Left colon (tissue), 2 donors: ENCODE measurements around the gene ECE2. TPM values are rescaled to one million over a fixed set of nuclear protein-coding genes. Genes with fewer than 3 reads are reported as not detected.

ENCODE experiments used
- ATAC-seq: fragments of 200-7000 bp; cut with Tn5 transposase; one replicate; pipeline ENCODE4 v1.9.1; 2020; ENCODE audit warnings: mild to moderate bottlenecking, moderate library complexity
- DNase-seq, 2 donors: peaks; one replicate each; pipeline ENCODE4 v3.0.0-alpha.2; 2020
- intact Hi-C, 2 donors: fragments of 100-400 bp; cut with DNase I in 1 of 2; cut with micrococcal nuclease in 1 of 2; formaldehyde crosslinking; loops; one replicate each; pipeline versions ENCODE4 v1.11.2 to v1.14.0; 2022; cut with DNase I, micrococcal nuclease
- total RNA-seq, 2 donors: library from RNA; stranded (reverse); fragmentation: NEBNext Ultra II Directional; extraction: Animal tissue kit (Norgen Biotek cat#: 25700); gene quantifications; one replicate each; pipeline ENCODE4 v1.2.1, GENCODE V29; 2021
- donor health status: DM: no; HTN: no; CAD: no.
- donor health status: DM: yes; HTN: yes; CAD: no.

ECE2 gene
- total RNA-seq, 2 donors from 2014 or later: 0.20 to 0.24 TPM

DNA sequence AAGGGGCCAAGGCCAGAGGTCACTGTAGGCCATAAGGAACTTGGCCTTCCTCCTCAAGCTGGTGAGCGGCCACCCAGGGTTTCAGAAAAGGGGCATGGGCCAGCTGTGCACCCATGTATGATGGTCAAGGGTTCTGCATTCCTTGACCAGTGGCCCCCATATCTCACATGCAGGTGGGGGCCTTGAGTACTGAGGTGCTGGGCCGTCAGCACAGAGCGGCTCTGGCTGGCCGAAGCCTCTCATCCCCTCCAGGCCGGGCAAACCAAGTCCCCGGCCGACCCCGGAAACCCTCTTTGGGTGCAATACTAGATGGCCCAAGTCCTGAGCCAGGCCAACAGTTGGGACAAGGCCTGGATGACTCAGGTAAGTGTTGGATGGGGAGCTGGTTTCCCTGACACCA, 36.6 kb upstream of the ECE2 start:
- intact Hi-C loops: no loop called here
- ATAC-seq (no peak), DNase-seq (no peak)

DNA sequence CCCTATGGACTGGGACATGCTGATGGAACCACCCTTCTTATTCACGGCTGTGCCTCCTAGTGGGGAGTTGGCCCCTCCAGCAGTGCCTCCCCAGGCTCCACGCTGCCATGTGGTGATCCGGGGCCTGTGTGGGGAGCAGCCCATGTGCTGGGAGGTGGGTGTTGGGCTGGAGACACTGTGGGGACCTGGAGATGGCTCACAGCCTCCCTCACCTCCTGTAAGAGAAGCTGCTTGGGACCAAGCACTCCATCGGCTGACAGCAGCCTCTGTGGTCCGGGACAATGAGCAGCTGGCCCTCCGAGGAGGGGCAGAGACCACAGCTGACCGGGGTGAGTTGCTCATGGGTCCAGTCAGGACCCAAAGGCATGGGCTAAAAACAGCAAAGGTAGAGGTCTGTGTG, 36.1 kb upstream of the ECE2 start:
- no peak for DNase-seq
- no peak for ATAC-seq
- intact Hi-C loops: loop anchor here in 1 of 2 donors (10.0 kb wide), 1 partner anchor 105 kb away; the partner anchor contains the start of gene EIF2B5

DNA sequence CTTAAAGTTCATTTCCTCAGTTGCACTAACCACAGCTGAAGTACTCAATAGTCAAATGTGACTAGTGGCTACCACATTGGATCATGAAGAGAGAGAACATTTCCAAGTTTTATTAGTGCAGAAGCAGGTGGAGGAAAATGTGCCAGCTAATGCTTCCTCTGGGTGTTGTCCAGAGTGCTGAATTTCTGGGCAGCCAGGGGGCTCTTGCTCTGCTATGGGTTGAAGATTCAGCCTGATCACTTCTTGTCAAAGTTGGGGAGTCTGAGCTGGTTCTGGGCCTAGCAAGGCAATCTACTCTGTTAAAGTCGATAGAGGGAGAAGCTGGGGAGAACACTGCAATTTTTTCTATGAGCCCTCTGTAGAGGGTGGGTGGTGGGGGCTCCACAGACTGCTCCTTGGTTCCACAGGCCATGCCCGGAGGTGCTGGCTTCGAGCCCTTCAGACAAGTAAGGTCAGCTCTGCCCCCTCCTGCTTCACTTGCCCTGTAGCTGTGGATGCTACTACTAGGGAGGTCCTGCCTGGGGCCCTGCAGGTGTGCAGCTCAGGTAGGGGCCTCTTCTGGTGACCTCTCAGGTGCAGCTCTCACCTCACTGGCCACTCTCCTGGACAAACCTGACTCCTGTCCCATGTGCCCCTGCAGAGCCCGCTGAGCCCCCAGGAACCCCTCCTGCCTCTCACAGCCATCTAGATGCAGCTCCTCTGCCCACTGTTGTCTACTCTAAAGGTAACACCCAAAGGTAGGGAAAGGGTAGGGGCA, 35.3 kb upstream of the ECE2 start:
- intact Hi-C loops: loop anchor here in 1 of 2 donors (10.0 kb wide), 1 partner anchor 106 kb away; the partner anchor contains the start of gene EIF2B5
- DNase-seq (no peak), ATAC-seq (no peak)

DNA sequence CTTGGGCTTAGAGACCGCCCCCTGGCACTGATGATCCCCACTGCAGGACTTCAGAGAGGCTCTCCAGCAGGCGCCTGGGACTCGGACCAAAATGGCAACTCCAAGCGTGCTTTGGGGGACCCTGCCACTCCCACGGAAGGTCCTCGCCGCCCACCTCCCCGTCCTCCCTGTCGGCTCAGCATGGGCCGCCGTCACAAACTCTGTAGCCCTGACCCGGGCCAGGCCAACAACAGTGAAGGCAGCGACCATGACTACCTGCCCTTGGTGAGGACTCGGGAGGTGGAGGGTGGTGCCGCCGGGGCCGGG, 34.7 kb upstream of the ECE2 start:
- no peak for ATAC-seq
- DNase-seq: no peak
- intact Hi-C loops: loop anchor here in 1 of 2 donors (10.0 kb wide), 1 partner anchor 106 kb away; the partner anchor contains the start of gene EIF2B5

DNA sequence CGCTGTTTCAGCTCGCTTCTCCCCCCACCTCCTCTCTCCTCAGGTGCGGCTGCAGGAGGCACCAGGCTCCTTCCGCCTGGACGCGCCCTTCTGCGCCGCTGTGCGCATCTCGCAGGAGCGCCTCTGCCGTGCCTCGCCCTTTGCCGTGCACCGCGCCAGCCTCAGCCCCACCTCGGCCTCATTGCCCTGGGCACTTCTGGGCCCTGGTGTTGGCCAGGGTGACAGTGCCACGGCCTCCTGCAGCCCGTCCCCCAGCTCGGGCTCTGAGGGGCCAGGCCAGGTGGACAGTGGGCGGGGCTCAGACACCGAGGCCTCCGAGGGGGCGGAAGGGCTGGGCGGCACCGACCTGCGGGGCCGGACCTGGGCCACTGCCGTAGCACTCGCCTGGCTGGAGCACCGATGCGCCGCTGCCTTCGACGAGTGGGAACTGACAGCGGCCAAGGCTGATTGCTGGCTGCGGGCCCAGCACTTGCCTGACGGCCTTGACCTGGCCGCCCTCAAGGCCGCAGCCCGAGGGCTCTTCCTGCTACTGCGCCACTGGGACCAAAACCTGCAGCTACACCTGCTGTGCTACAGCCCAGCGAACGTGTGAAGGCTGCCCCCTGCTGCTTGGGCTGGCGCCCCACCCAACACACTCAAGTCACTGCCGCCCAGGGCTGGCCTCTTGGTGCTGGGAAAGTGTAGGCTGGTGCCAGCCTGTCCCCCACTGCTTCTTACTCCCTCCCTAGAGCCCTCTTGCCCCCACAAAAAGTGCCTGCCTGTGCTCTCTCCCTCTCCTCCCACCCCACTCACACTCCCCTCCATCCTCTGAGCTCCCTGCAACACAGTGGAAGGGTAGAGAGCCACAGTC, 34.1 kb upstream of the ECE2 start:
- intact Hi-C loops: loop anchor here in 1 of 2 donors (10.0 kb wide), 1 partner anchor 107 kb away; the partner anchor contains the start of gene EIF2B5
- DNase-seq: peak; percentile 68 to 80

DNA sequence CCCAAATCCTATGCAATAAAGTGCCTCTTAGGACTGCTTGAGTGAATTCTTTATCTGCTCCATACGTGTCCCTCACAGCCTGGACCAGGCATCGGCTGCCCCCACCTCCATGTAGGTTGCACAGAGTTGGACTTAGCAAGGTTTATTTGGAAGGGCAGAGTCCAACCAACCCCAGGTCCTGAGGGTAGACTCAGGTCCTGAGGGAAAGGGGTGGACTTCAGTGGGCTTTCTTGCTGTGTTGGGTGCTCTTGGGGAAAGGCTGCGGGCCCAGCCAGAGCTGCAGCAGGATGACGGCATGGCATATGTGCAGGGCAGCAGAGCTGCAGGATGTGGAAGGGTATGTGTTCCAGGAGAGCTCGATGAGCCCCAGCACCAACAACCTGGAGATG, 33.5 kb upstream of the ECE2 start:
- ATAC-seq: no peak
- intact Hi-C loops: loop anchor here in 1 of 2 donors (10.0 kb wide), 1 partner anchor 107 kb away; the partner anchor contains the start of gene EIF2B5
- no peak for DNase-seq

More for the DNA sequence above, 34.1 kb upstream of the ECE2 start:
- ATAC-seq: peak; percentile 93

DNA sequence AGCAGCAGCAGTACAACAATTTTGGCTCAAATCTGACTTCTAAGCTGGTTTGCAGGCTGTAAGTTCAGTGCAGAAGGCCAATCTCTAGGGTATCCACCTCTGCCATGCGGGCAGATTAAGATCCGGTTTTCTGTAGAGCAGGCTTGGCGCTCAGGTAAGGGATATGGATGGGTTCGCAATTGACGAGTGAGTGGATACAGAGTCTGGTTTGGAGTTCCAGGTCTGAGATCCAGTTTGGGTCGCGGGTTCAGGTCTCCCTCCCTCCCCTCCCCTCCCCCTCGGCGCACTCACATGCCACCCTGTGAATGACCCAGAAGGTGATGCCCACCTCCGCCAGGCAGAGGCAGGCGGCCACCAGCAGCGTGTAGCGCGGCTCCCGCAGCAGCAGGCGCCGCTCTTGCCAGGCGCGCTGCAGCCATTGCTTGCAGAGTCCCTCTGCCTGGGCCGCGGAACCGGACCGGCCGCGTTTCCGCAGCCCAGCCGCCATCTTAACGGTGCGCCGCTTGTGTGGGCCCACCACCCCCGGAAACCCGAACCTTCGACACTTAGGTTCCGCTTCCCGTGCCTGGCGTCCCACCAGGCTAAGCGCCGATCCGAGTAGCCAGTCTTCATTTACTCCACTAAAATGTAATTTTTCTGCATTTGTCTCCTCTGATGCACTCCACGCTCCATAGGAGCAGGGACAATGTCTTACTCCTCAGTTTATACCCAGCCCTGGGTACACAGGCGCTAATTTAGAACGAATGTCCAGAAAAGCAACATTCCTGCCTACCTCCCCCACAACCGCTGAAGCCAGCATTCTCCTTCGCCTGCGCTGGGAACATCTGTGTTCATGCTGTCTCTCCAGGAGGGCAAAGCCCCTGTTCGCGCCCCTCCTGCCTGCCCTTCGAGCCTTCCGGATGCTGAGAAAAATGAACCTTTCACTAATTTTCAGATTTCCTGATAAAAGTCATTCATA, 27.1 kb upstream of the ECE2 start, which contains the start of gene ALG3:
Gene ALG3, minus strand, starts transcription at position 509 of the 958 bp plus-strand sequence. Its CDS starts 22 bp downstream, at position 487.
- peak; percentile 74 for ATAC-seq
- intact Hi-C loops: loop anchor here in 1 of 2 donors (10.0 kb wide), 1 partner anchor 114 kb away; the partner anchor contains the start of gene EIF2B5
- peak; percentile 79 to 88 for DNase-seq

DNA sequence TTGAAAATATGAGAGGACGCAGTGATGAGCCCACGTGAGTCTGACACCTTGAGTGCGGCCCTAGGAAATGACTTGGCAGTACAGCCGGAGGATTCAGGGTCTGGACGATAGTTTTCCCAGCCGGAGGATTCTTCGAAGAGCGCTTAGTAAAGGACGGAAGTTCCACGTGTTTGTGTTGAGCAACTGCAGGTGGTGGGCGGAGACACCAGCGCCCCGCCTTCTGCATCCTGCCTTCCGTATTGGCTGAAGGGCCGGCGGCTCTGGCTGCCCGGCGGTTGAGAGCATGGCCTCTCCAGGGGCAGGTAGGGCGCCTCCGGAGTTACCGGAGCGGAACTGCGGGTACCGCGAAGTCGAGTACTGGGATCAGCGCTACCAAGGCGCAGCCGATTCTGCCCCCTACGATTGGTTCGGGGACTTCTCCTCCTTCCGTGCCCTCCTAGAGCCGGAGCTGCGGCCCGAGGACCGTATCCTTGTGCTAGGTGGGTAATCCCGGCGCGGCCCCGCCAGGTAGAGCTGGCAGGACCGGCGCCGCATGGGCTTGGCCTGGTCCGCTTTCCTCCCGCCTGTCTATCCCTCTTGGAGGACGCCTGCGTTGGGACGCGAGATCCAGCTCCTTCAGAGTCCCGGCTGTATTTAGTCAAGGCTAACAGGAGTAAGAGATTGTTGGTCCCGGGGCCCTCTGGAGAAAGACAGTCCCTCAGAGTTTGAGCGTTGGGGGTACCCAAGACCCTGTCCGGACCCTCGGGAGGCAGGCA, 26.2 kb upstream of the ECE2 start, which contains the start of gene EEF1AKMT4:
Gene EEF1AKMT4, plus strand, starts transcription at position 261 of the 755 bp plus-strand sequence. Its CDS starts 23 bp downstream, at position 284.
- ATAC-seq (peak; percentile 96), DNase-seq (peak; percentile 97)
- intact Hi-C loops: loop anchor here in 1 of 2 donors (10.0 kb wide), 1 partner anchor 115 kb away; the partner anchor contains the start of gene EIF2B5

DNA sequence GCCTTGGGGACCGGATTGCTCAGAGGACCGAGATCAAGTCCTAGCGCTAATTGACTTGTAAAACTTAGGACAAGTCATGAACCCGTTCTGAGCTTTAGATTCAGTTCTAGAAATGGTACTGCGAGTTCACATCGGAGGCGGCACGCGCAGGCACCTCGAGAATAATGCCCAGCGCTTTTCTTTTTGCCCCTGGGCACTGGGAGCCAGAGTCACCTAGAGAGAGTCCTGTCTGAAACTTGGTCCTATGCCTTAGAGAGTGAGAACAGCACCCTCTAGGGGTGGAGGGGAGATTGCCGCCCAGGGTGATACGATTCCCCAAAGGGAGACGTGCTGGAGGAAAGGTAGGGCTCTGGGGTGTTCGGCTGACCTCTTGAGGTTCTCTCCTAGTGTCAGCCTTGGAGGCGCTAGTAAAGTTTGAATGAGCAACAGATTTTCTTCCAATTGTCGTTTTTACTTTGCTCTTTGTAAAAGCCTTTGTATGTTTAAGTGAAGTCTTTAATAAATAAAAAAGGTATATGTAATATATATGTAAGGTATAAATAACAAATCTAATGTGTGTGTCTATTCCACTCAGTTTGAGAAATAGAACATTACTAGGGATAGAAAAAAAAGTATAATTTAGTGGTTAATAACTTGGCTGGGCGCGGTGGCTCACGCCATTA, 25.5 kb upstream of the ECE2 start:
- ATAC-seq: peak; percentile 73

DNA sequence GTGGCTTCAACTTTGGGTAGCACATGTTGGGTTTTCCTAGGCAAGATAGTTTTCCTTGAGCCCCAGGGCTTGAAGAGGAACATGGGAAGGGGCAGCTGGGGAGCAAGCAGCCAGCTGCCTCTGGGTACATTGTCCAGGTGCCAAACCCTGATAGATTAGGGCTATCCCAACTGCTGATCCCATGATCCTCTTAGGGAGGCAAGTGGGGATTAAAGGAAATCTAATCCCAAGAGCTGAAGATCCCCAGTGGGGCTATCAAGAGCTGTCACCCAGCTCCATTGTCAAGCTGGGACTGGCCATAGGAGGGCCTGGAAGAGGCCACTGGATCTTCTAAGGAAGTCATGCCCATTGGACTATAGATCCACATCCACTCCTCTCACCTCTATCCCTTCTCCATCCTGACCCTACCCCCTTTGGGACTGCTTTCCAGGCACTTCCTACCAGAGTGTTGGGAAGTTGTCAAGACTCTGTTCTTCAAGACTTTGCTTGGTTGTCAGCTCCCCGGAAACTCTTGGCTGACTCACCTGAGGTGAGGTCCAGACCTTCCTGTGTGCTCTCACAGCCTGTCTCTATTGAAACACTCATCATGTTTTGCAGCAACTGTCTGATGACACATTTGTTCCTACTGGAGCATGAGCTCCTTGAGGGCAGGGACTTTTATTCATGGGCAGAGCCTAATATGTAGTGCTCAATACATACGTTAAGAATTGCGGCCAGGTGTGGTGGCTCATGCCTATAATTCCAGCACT, 20.4 kb upstream of the ECE2 start:
- DNase-seq (no peak), ATAC-seq (no peak)
- intact Hi-C loops: no loop called here

More for the DNA sequence above, 25.5 kb upstream of the ECE2 start:
- peak; percentile 86 to 94 for DNase-seq
- intact Hi-C loops: no loop called here

DNA sequence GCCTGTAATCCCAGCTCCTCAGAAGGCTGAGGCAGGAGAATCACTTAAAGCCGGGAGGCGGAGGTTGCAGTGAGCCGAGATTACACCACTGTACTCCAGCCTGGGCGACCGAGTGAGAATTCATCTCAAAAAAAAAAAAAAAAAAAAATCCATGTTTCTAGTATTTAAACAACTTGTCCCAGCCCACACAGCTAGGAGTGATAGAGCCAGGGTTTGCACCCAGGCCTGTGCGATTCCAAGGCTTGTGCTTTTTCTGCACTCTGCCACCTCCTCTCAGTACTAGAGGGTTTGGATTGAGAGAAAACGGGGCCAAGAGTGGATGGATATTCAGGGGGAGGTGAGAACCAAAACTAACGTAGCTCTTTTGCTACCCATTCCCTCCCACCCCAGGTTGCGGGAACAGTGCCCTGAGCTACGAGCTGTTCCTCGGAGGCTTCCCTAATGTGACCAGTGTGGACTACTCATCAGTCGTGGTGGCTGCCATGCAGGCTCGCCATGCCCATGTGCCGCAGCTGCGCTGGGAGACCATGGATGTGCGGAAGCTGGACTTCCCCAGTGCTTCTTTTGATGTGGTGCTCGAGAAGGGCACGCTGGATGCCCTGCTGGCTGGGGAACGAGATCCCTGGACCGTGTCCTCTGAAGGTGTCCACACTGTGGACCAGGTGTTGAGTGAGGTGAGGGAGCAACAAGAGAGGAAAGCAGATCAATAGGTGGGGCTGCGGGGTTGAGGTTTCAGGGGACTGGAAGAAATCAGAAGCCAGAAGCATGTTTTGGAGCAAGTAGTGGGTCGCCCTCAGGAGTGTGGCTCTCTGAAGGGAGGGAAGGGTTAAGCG, 18.5 kb upstream of the ECE2 start:
- no peak for ATAC-seq
- intact Hi-C loops: no loop called here
- no peak for DNase-seq

DNA sequence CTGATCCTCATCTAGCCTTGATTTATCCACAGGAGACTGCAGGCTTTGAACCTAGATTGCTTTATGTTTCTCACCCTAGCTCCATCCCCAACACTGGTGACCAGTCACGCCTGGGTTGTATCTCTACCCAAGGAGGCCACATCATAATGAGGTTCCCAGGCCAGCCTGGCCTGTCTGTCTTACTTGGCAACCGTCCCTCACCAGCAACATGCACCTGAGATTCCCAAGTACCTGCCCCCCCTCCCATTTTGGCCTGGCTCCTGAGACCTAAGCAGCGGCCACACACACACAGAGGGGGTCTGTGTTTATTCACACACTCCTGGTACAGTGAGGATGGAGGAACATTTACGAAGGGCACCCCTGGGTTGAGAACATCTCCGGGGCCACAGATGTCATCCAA, 16.9 kb upstream of the ECE2 start:
- ATAC-seq: no peak
- intact Hi-C loops: no loop called here
- no peak for DNase-seq

DNA sequence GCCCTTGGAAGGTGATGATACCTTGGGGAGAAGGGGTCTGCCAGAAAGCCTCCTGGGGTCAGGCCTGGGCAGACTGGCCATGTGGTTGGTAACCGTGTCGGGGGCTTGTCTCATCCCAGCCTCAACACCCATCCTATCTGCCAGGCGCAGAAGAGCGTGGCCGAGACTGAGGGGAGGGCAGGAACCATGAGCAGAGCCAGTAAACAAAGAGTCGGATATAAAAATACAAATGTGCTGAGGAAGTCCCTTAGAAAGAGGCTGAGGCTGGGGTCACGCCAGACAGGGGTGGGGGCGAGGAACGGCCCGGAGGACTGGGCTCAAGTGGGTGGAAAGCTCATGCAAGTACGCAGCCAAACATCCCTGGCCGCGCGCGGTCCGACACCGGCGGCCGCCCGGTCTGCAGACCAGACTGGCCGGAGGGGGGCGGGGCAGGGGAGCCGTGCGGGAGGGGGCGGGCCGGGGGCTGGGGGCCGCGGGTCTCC, 16.4 kb upstream of the ECE2 start:
- DNase-seq (no peak), ATAC-seq (peak; percentile 10)
- intact Hi-C loops: no loop called here

DNA sequence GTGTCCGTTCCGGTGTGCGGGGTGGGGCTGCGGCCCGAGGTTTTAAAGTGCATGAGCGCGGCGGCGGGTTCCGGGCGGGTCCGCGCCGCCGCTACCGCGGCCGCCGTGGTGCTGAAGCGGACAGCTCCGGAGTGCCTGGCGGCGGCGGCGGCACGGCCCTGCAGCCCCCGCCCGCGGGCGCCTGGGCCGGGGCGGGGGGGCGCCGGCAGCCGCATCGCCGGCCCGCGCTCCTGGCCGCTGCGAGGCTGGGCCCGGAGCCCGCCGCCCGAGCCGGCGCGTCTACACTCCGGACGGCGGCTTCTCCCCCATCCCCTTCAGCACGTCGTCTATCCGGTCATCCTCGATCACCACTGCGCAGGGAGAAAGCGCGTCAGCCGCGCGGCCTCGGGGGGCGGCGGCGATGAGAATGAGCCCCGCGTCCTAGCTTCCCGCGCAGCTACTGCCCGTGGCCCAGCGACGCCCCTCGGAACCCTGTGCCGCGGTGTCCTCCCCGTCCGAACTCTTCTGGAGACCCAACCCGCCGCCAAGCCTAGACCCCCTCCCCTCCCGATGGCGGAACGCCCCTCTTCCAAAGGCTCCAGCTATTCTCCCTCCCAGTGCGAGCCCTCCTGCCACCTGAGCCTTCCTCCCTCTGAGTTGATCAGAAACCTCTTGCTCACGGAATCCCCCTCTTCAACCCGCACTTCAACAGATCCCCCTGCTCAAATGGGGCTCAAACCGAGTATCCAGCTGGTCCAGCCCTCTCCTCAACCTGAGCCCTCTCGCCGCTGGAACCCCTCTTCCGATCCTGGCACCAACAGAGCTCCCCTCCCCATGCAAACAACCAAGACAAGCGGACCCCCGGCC, 15.7 kb upstream of the ECE2 start:
- DNase-seq (peak in 1 of 2 donors; percentile 55), ATAC-seq (peak; percentile 77)
- intact Hi-C loops: no loop called here
